Measurements from ENCODE around the gene NLRP12.

- no peak for TF ChIP-seq CTCF (conservative IDR thresholded peaks at IDR 0.05; ENCODE audit: low read length)
- TF ChIP-seq EZH2phosphoT487 (IDR thresholded peaks at IDR 0.05; ENCODE audit: borderline replicate concordance, low read depth, low read length): no peak
These were observed 44.2 kb upstream of the NLRP12 start for GRCh38 chr19:53868091-53868891.
